ENCODE results near the gene VAV1.

Gene VAV1, protein sequence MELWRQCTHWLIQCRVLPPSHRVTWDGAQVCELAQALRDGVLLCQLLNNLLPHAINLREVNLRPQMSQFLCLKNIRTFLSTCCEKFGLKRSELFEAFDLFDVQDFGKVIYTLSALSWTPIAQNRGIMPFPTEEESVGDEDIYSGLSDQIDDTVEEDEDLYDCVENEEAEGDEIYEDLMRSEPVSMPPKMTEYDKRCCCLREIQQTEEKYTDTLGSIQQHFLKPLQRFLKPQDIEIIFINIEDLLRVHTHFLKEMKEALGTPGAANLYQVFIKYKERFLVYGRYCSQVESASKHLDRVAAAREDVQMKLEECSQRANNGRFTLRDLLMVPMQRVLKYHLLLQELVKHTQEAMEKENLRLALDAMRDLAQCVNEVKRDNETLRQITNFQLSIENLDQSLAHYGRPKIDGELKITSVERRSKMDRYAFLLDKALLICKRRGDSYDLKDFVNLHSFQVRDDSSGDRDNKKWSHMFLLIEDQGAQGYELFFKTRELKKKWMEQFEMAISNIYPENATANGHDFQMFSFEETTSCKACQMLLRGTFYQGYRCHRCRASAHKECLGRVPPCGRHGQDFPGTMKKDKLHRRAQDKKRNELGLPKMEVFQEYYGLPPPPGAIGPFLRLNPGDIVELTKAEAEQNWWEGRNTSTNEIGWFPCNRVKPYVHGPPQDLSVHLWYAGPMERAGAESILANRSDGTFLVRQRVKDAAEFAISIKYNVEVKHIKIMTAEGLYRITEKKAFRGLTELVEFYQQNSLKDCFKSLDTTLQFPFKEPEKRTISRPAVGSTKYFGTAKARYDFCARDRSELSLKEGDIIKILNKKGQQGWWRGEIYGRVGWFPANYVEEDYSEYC

DNA sequence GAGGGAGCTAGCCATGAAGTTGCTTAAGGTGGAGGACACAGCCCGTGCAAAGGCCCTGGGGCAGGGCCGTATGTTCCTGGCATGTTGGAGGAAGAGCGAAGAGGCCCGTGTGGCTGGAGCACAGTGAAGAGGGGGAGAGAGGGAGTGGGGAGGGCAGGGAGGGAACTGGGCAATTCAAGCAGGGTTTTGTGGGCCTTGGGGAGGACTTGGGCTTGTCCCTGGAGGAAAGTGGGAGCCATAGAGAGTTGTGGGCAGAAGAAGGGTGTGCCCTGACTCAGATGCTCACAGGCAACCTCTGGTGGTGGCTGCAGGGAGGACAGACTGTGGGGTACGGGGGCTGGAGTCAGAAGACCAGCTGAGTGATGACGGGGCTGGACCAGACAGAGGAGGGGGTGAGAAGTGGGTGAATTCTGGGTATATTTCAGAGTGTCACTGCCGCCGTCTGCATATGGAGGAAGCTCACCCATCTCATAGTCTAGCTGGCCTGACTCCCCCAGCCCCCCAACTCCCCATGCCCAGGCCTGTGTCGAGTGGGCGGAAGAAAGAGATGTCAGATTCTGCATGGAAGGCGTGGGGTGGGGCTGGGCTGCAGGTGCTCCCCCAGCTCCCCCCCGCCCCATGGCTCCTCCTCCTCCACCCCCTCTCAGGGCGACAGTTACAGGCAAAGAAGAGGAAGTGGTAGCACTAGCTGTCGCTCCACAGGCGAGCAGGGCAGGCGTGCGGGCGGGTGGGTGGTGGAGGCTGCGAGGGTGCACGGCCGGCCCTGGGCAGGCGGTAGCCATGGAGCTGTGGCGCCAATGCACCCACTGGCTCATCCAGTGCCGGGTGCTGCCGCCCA lies at the start of gene VAV1:
Gene VAV1 (plus strand): TSS at position 681 of the 838 bp plus-strand sequence. CDS start 100 bp downstream, at position 781.
- DNase-seq (ENCODE audit: low spot score): no peak

DNA sequence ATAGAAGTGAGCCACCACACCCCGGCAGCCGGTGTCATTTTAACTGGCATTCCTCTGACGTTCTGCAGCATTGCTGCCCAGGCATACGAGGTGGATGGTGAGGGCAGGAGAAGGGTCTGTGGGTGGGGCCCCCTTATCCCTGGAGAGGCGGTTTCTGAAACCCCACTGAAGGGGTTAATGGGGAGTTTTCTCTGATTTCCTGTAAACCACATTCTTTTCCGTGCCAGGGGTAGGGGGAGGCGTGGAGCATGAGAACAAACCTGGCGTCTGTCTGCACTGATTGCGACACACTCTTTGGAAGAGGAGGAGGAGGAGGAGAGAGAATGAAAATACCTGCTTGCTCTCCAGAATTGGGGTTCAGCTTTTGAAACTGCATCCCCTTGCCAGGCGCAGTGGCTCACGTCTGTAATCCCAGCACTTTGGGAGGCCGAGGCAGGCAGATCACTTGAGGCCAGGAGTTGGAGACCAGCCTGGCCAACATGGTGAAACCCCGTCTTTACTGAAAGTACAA lies 49.3 kb upstream of the VAV1 start:
- no peak for DNase-seq (ENCODE audit: low spot score)

DNA sequence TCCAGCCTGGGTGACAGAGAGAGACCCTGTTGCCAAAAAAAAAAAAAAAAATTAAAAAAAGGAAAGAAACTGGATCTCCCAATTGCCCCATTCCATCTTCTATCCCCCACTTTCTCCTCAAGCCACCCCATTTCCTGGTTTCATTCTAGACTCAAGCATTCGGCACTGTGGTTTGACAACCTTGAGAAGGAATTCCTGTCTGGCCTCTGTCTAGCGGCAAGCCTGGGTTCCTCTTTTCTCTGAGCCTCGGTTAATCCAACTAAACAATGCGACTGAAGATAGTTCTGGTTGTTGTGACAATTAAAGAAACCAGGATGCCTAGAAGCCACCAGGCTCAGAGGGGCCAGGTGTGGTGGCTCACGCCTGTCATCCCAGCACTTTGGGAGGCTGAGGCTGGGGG lies 48.8 kb upstream of the VAV1 start:
- no peak for DNase-seq (ENCODE audit: low spot score)

DNA sequence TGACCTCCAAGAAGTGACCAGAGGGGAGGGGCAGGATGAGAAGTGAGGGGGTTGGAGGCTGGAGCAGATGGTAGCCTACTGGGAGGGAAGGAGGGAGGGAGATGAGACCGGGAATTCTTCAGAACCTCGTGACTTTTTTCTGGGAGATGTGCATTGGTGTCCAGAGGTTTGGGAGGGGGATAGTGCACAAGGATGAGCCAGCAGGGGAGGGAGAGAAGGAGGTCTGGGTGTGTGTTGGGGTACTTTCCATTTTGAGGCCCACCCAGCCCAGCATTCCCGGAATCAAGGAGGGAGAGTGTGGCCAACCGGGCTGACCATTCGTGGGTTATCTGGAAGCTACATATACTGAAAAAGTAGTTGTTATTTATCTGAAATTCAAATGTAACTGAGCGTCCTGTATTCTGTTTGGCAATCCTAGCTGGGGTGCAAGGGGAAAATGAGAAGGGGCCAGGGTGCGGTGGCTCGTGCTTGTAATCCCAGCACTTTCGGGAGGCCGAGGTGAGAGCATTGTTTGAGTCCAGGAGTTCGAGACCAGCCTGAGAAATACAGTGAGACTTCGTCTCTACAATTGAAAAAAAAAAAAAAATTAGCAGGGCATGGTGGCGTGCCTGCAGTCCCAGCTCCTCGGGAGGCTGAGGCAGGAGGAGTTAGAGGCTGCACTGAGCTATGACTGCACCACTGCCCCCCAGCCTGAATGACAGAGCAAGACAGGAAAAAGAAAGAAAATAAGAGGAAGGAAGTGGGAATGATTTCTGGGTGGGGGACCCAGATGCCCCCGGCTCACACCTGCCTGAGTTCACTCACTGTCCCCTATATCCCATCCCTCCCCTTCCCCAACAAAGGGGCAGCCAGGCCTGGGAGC lies 47.6 kb upstream of the VAV1 start:
- DNase-seq (ENCODE audit: low spot score): no peak

DNA sequence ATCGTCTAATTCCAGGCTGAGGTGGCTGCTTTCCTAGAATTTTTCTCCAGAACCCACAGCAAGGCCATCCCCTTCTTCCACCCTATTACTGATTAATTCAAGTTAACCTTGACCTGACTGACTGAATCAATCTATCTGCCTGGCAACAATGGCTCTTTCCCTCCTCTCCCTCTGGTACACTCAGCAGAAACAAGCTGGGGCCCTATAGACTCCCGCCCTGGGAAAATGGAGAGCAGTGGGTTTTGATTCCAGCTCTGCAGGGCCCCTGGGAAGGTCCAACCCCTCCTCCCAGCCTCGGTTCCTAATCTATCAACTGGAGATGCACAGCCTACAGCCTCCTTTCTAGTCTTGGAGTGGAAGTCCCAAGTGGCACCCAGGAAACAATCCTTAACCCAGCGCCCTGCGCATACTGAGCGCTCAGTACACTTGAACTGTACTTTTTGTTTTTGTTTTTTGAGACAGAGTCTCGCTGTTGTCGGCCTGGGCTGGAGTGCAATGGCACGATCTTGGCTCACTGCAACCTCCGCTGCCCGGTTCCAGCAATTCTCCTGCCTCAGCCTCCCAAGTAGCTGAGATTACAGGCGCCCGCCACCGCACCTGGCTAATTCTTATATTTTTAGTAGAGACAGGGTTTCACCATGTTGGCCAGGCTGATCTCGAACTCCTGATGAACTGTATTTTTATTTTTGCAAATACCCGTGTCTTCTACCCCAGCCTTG lies 46.8 kb upstream of the VAV1 start:
- DNase-seq (ENCODE audit: low spot score): no peak

DNA sequence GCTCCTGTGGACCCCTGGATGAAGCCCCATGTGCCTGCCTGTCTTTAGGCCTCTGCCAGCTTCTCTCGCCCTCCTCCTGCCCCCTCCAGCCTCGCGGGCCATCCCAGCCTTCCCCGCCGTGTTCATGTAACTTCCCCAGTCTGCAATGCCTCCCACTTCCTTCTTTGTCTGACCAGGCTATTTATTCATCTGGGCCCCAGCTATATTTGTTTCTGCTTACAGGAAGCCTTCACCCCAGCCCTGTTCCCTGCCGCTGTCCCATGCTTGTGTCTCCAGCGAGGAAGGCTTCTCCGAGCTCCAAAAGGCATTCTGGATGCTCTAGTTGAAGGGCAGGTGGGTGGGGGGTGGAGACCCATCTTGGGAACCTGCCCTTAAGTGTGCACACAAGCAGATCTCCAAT lies 44.2 kb upstream of the VAV1 start:
- no peak for DNase-seq (ENCODE audit: low spot score)

DNA sequence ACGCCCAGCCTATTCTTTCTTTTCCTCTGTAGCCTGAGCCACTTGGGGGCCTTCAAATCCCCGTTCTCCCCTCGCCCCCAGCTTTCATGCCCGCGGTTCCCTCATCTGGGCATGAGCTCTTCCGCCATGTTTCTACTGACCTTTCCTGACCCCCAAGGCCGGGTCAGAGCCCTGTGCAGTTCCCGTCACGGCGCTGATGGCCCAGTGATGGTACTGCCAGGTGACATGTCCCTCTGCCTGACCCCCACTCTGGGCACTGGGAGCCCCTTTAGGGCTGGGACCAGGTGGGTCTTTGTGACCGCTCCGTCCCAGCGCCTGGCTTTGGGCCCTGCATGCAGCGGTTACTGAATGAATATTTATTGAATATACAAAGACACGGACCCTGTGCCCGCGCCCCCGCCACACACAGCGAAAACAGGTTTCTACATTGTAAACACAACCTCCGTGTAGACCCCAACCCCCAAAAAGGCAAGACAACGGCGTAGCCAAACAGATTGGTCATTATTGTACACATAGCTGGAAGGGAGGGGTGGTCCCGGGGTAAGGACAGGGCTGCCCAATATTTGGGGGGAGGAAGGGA lies 42.8 kb upstream of the VAV1 start:
- no peak for DNase-seq (ENCODE audit: low spot score)

DNA sequence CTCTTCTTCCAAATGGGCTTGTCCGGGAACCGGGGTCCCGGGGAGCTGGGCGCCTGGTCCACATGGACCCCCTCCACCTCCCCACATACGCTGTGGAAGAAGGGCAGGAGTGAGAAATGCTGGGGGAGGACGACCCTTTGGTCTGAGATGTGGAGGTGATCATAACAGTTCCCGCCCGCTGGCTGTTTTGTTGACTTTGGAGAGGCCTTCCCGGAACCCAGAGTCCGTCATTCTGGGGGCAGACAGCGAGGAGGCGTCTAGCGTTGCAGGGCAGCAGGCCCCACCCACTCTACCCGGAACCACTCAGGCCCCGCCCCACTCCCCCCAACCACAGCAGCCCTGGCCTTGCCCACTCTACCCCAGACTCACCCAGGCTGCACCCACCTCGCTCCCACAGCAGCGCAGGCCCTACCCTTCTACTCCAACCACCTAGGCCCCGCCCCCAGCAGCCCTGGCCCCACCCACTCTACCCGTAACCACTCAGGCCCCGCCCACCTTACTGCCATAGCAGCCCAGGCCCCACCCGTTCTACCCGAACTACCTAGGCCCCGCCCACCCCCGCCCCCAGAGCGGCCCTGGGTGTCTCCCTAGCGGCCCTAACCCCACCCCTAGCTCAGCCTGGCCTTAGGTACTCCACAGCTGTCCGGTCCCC lies 42.2 kb upstream of the VAV1 start:
- peak; percentile 73 for DNase-seq (ENCODE audit: low spot score)

DNA sequence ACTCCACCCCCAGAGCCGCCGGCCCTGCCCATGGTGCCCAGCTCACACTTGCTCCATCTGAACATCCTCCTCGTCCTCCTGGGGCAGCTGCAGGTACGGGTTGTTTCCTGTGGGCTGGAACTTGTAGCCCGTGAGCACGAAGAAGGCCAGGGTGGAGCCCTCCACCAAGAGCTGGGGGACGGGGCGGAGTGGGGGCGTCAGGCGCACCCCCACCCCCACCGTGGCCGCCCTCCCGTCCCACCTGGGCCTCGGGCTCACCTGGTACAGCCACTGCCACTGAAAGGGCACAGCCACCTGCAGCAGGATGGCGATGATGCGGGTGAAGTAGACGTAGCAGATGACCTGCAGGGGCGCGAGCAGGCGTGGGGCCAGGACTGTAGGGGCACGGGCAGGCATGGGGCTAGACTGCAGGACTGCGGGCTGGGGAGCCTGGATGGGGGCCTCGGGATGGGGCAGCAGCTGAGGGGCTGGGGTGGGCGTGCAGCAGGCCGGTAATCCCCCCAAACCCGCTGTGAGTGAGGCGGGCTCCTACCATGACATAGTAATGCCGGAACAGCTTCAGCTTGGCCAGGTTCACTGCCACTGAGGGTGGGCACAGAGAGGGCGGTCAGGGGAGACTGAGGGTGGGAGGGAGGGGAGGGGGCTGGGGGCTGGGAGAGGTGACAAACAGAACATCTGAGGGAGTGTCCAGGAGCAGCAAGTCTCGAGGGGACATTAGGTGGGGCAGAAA lies 41.4 kb upstream of the VAV1 start:
- no peak for DNase-seq (ENCODE audit: low spot score)

DNA sequence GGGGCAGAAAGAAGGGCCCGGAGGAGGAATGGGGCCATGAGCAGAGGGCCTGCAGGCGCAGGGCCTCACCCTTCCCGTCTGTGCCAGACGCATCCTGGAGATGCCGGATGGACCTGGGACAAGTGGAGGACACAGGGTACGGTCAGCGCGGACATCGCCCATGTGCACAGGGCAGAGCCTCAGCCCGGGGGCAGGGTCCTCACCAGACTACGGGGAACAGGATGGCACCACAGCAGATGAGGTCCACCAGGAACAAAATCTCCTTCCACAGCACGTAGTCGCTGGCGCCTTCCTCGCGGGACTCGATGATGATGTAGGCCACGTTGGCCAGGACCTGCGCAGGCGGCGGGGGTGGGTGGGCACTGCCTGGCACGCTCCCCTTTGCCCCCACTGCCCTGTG lies 40.7 kb upstream of the VAV1 start:
- DNase-seq (ENCODE audit: low spot score): no peak

DNA sequence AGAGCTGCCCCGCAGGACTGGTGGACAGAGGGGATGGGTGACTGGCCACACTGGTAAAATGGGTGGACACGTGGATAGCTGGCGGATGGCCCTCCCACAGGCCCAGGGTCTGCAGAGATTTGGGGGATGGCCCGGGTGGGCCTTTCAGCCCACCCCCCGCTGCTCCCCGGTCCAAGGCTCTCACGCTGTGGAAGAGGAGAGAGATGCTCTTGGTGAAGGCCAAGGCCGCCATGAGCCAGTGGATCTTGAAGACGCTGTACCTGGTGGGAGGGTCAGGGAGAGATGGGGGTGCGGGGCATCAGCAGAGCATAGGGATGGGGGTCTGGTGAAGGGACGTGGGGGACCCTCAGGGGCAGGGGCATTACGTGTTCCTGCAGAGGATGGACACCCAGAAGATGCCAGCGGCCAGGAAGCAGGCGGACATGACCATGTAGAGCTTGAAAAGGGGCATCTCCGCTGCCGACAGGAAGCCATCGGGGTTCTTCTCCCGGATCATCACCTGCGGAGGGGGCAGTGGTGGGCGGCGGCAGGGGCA lies 39.6 kb upstream of the VAV1 start:
- DNase-seq (ENCODE audit: low spot score): no peak

DNA sequence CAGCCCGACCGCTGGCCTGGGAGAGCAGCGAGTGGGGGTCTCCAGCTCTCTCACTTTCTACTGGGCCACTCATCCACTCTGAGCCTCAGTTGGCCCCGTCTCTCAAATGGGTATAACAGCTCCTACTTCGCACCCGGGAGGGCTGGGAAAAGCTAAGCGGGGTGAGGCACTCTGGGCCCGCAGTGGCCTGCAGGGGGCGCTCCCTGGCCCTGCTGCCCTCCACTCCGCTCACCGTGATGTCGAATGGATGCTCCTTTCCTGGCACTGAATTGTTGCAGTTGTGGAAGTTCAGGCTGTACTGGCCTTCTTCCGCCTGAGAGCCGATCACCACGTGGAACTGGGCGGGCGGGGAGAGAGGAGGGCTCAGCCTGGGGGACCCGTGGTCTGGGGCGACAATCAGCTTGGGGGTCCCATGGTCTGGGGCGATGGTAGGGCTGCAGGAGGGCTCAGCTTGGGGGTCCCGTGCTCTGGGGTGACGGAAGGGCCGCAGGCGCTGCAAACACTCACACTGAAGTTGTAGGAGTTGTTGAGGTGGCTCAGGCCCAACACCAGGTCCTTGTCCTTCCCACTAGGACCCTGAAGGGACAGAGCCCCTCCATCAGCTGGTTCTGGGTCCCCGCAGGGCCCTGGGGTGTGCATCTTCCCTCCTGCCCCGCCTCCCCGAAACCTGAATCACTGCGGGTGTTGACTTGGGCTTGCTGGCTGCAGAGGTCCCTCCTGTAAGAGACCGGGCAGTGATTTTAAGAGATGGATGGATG lies 39.0 kb upstream of the VAV1 start:
- DNase-seq (ENCODE audit: low spot score): no peak

DNA sequence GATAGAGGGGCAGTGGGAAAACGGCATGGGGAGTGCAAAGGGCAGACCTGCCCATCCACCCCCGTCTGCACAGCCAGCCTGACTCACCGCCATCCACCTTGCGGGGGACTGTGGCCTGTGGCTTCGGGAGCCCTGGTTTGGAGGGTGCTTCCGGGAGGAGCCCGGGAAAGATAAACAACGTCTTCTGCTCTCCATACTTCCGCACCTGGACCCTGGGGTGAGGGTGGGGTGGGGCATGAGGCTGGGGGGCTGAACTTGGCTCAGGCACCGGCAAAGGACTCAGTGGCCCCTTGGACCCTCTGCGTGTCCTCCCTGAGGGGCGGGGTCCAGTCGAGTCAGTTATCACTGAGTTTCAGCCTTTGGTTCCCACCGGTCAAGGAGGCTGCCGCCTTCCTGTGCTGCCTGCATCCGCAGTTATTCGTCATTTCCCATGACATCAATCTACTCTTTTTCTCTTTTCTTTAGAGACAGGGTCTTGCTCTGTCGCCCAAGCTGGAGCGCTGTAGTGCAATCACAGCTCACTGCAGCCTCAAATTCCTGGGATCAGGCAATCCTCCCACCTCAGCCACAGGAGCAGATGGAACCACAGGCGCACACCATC lies 38.3 kb upstream of the VAV1 start:
- no peak for DNase-seq (ENCODE audit: low spot score)

DNA sequence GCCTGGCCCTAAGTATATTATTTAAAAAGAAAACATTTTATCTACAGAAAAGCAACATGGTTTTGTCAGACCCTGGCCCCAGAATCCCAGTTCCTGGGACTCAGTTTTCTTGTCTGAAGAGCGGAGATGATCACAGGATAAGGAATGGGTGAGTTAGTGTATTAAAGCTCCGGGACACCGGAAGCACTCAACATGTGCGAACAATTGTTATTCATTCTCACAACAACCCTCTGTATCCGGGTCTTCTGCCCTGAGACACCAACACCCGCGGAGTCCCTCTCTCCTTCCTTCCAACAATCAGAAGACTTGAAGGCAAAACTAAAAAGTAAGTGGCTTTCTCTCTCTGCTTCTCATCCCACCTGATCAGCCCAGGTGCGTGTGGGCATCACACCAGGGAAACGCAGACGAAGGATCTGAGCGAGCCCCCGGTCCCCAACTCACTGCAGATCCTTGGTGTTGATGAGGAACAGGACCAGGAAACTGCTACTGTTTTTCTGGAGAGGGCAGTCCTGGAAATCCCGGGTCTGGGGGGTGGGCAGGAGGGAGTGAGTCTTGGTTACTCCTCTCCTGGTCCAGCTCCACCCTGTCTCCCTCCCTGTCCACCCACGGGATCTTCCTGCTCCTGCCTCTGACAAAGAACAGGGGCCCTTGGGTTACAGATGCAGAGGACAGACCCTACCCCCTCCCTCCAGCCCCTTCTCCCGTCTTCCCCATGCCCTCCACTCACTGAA lies 37.2 kb upstream of the VAV1 start:
- no peak for DNase-seq (ENCODE audit: low spot score)

DNA sequence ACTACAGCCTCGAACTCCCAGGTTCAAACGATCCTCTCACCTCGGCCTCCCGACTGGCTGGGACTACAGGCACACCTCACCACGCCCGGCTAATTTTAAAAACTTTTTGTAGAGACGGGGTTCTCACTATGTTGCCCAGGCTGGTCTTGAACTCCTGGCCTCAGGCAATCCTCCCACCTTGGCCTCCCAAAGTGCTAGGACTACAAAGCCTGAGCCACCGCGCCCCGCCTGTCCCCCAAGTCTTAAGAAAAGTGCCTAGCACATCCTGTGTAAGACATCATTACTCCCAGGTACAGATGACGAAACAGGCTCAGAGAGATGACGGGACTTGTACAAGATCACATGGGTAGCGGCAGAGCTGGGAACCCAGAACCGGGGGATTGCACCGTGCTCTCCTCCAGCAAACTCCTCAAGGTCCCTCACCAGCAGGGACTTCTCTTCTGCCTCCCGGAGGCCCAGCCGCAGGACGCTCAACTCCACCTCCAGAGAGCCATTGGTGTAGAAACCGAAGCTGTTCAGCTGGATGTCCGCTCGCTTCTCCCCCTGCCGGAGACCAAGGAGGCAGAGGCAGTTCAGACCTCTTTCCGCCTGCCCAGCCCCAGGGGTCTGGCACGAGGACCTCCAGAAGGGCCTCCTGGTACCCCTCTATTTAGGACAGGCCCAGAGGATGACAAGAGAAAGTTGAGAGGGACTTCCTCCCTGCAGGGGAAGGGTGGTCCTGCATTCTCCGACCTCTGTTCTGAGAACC lies 36.2 kb upstream of the VAV1 start:
- DNase-seq (ENCODE audit: low spot score): peak; percentile 62

DNA sequence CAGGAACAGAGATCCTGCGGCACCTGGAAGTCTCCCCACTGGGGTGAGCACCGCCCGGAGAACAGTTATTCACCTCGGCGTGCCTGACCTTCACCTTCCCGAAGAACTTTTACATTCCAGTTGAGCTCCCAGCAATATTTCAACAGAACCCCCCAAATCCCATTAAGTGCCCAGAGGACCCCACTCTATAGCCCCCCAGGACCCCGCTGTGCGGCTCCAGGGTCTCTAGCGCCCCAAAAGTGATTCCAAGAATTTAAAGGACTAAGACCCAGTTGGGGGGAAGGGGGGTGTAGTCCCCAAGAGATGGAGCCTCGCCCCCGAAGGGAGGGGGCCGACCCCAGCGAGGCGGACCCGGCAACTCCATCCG lies 35.6 kb upstream of the VAV1 start:
- DNase-seq (ENCODE audit: low spot score): no peak
